ENCODE results near the gene PIEZO2.

GRCh38 chr18:10680271-10680596 is 469.1 kb downstream of the PIEZO2 start:
- TF ChIP-seq POLR2A (IDR thresholded peaks at IDR 0.05; ENCODE audit: low read depth, low read length): no peak
- TF ChIP-seq POU2F2 (IDR thresholded peaks at IDR 0.05; ENCODE audit: low read depth, low read length): no peak
- no peak for TF ChIP-seq POLR2AphosphoS5 (IDR thresholded peaks at IDR 0.05; ENCODE audit: low read depth, low read length)
- TF ChIP-seq TAF1 (IDR thresholded peaks at IDR 0.05; ENCODE audit: low read depth, low read length): no peak
- TF ChIP-seq SPI1 (IDR thresholded peaks at IDR 0.05; ENCODE audit: low read depth, low read length): no peak
- TF ChIP-seq PAX5 (IDR thresholded peaks at IDR 0.05; ENCODE audit: insufficient read depth, low read length, severe bottlenecking): no peak

Measured in GM12891 (cell line).